ENCODE results near the gene USP48.

Gene USP48

GRCh38 chr1:21736011-21736410 is 46.9 kb downstream of the USP48 start:
- no peak for DNase-seq

- no peak for DNase-seq
Observed at GRCh38 chr1:21734526-21734925, 48.4 kb downstream of the USP48 start.

DNA sequence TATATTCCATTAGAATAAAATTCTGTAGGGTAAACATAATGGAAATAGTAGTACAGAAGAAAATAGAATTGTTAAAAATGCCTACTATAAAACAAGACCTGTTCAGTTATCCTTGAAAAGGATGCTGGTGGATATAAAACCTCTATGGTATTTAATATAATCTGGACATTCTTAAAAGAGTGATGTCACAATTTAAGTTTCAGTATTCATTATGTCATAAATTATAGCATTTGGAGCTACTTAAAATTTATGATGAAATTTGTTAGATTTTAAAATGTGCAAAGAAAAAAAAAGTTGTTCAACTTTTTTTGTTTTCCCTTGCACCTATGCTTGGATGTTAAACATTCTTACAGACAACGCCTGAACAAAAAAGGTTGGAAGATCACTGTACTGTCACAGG is 50.3 kb downstream of the USP48 start:
- DNase-seq, result no peak

DNA sequence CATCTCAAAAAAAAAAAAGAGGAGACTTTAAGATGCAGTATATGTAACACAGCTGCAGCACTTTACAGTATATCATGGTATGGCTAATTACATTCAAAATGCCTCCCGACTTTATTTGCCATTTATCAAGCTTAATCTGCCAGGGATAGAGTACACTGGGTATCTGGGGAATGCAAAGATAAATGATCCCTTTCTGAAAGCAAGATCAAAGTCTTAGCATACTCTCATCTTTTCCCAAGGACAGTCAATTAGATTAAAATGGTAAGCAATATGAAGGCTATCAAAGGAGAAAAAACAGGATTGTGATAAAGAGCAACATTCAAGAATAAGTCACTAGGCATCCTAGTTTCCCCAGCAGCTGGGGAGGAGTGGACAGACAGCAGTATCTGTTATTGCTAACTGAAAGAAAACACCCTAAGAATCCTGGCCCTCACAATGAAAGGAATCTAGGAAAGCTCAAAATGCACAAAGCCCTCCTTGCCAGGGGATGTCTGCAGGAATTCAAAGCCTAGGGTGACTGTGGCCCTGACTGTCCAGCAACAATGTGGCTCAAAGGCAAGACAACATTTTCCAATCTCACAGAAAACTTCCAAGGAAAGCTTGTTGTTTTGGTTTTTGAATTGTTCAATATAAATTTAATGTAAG is 57.1 kb downstream of the USP48 start:
- DNase-seq, result no peak

- no peak for DNase-seq
Observed at GRCh38 chr1:21724570-21724969, 58.4 kb downstream of the USP48 start.

GRCh38 chr1:21724098-21724497 is 58.9 kb downstream of the USP48 start:
- no peak for DNase-seq

DNA sequence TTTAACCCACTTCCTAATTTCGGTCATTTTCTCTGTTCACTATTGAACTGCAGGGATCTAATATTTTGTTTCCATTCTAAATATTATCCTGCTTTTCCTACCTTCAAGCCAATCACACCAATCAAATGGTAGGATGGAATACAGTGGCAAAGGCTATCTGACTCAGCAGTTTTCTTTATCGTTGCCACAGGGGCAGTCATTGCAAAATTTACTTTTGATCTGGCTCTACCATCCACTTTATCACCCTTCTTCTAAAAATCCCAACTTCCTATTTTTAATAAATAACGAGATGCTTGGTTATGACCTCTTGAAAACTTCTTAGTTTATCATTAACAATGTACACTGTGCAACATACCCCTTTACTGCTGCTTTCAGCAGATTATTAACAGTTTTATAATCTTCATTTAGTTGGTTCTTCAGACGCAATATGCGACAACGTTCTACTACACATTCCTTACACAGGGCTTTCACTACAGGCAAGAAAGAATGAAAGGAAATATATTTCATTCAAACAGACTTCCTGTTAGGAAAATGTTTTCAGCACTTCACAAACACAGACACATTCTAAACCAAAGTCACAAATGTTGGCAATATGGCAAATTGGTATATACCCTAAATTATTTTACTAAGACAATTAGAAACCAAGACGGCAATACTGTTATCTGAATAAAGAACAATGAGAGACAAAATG is 61.5 kb downstream of the USP48 start:
- no peak for DNase-seq

DNA sequence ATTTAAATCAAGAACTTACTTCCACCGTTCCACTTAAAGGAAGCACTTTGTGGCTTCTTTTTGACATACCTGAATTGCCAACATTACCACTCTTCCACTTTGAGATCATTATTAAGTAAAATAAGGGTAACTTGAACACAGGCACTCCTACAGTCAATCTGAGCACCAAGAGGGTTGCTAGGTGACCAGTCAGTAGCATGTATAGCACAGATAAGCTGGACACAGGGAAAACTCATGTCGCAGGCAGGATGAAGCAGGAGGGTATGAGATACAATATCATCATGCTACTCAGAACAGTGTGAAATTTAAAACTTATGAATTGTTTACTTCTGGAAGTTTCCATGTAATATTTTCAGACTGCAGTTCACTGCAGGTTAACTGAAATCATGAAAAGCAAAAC is 66.8 kb downstream of the USP48 start:
- DNase-seq, result no peak

DNA sequence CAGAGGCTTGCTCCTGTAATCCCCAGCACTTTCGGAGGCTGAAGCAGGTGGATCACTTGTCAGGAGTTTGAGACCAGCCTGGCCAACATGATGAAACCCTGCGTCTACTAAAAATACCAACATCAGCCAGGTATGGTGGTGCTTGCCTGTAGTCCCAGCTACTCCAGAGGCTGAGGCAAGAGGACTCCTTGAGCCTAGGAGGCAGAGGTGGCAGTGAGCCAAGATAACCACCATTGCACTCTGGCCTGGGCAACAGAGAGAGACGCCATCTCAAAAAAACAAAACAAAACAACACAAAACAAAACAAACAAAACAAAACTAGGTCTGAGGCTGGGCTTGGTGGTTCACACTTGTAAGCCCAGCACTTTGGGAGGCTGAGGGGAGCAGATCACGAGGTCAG is 75.1 kb downstream of the USP48 start:
- no peak for DNase-seq

- no peak for DNase-seq
Observed at GRCh38 chr1:21707086-21707840, 75.7 kb downstream of the USP48 start.

- no peak for DNase-seq
Observed at GRCh38 chr1:21706151-21706835, 76.7 kb downstream of the USP48 start.

DNA sequence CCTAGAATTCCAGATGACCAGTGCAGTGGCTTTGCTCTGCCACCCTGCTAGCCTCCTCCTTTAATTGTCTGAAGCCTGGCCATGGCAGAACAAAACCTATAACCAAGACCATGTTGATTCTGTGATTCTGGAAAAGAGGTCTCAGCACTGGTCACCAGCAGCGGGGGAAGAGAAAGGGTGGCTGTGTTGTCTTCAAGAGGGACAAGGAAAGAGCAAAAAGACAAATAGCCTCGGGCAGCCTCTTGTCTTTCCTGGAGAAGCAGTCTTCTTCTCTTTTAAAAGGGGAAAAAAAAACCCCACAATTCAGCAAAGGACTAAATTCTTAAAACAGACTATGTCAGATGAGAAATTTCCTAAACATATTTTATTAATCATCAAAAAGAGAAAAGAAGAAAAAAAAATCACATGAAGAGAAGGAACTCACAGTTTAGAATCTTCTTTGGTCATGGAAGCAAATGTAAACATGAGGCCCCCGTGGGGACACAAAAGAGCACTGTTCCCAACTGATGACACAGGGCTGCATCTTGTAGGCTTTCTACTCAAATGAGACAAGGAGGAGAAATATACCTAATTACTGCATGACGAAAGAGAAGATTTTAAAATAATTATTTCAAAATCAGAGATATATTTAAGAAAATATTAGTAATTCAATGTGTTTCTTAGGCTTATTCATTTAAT is 77.5 kb downstream of the USP48 start:
- DNase-seq, result no peak

DNA sequence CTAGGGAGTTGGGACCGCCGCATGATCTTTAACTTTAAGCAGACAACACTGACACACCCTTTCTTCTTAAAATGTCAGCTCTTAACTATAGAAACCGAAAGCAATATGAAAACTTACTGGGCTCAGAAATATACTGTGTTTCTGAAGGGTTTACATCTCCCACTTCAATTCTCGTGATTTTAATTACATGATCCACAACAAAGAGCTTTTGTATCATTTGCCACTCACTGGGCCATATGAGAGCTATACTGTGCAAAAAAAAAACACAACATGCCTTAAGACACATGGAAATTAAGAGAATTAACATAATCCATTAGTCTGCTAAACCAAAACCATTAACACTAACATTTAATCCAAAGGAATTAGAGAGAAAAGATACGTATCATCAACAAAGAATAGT is 78.8 kb downstream of the USP48 start:
- no peak for DNase-seq

GRCh38 chr1:21703318-21703963 is 79.5 kb downstream of the USP48 start:
- no peak for DNase-seq

DNA sequence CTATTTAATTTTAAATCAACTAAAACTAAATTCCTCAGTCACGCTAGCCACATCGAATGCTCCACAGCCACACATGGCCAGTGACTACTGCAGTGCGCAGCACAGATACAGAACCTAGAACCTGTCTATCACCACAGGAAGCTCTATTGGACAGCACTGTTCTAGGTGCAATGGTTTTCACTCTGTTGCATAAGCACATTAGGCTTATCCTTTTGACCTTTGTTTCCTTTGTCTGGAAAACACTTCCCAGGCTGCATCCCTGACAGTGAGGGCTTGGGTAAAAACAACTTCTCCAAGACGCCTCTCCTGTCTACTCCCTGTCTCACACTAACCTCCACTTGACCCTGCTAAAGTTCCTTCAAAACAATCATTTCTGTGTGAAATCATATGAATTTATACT is 80.2 kb downstream of the USP48 start:
- DNase-seq, result no peak

DNA sequence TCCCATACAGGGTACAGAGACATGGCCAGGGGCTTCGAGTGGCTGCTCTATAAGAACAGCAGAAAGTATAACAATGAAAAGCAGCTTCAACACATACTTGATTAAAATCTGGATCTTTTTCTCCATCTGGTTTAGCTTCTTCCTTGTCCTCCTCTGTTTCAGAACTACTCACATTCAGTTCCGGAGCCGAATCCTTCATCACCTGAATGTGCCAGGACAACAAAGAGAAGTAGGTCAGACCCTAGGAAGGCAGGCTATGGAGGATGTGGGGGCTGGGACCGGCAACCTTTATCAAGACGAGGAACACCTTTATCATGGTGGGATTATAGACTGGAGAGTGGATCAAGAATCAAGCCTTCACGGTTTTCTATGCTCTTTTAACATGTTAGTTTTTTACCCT is 81.5 kb downstream of the USP48 start:
- DNase-seq, result no peak

GRCh38 chr1:21700094-21700493 is 82.9 kb downstream of the USP48 start:
- no peak for DNase-seq

GRCh38 chr1:21696931-21697330 is 86.0 kb downstream of the USP48 start:
- no peak for DNase-seq

- DNase-seq, result no peak
Observed at GRCh38 chr1:21693732-21694131, 89.2 kb downstream of the USP48 start.

DNA sequence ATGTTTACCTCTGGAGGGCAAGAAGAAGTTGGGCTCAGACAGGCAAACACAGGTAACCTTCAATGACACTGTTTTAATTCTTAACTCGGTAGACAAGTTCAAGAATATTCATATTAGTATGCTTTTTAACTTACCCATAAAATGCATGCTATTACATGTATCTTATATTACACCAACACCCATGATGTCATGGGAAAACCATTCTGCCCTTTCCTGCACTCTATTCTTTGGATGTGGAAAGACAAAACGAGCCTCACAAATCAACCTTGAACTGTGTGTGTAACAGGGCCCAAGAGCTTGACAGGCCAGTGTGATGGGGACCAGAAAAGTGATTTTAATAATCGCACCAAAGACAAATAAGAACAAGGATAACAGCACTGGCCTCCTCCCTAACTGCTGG is 91.2 kb downstream of the USP48 start:
- DNase-seq, result no peak

GRCh38 chr1:21689661-21690372 is 93.1 kb downstream of the USP48 start:
- no peak for DNase-seq

- no peak for DNase-seq
Observed at GRCh38 chr1:21687081-21687529, 95.8 kb downstream of the USP48 start.

All from activated T-cell treated with anti-CD3 and anti-CD28 coated beads, Interleukin-2, amount 50 U/mL, for 1 hour (primary cell).